GM19463 (cell line): ENCODE data around the gene PRR23C.

ENCODE experiments used
- ATAC-seq: cut with Tn5 transposase; IDR thresholded peaks from one replicate; pipeline ENCODE4 v1.9.1; 2021; ENCODE audit warnings: mild to moderate bottlenecking, moderate library complexity; ENCODE audit not compliant: unreplicated experiment

The PRR23C gene

GRCh38 chr3:139005356-139005993 is 39.2 kb downstream of the PRR23C start:
- ATAC-seq = no peak

GRCh38 chr3:138995706-138996105 is 49.0 kb downstream of the PRR23C start:
- no peak for ATAC-seq
